Upper lobe of left lung (tissue), 6 donors: ENCODE measurements around the gene GPR146. TPM values are rescaled to one million over a fixed set of nuclear protein-coding genes. Genes with fewer than 3 reads are reported as not detected.
A peak's percentile ranks its signal among the peaks of the same experiment; 100 is the strongest.

ENCODE experiments used
- ATAC-seq, 2 donors: fragments of 200-7000 bp; cut with Tn5 transposase; one replicate each; pipeline ENCODE4 v1.9.1; 2022; ENCODE audit warnings: mild to moderate bottlenecking in 2 of 2, moderate library complexity in 2 of 2; ENCODE audit not compliant: low FRiP score in 2 of 2
- DNase-seq, 2 donors: peaks; one replicate each; pipeline ENCODE4 v3.0.0-alpha.2; 2019 to 2020
- H3K27ac ChIP-seq, 4 donors: fragments of 200-600 bp; sonication (generic); one replicate each; pipeline ENCODE4 v1.5.1; 2016 to 2019
- H3K27me3 ChIP-seq, 4 donors: fragments of 200-600 bp; sonication (generic); one replicate each; pipeline ENCODE4 v1.5.1; 2017 to 2019
- H3K36me3 ChIP-seq, 4 donors: fragments of 200-600 bp; sonication (generic); one replicate each; pipeline ENCODE4 v1.5.1; 2016 to 2019
- H3K4me1 ChIP-seq, 4 donors: fragments of 200-600 bp; sonication (generic); one replicate each; pipeline ENCODE4 v1.5.1; 2018 to 2019
- H3K4me3 ChIP-seq, 4 donors: fragments of 200-600 bp; sonication (generic); one replicate each; pipeline ENCODE4 v1.5.1; 2017 to 2019; ENCODE audit warnings: mild to moderate bottlenecking in 2 of 4, moderate library complexity in 1 of 4
- H3K9me3 ChIP-seq, 4 donors: fragments of 200-600 bp; sonication (generic); one replicate each; pipeline ENCODE4 v1.5.1; 2018 to 2019
- EP300 ChIP-seq, 4 donors: sonication (generic); formaldehyde crosslinking; IDR thresholded peaks; one replicate each; pipeline ENCODE4 v1.5.1; 2017; ENCODE audit warnings: antibody characterized with exemption in 4 of 4, control low read depth in 2 of 4
- POLR2A ChIP-seq, 4 donors: fragments of 450-650 bp; IDR thresholded peaks; one replicate each; pipeline ENCODE4 v1.5.1; 2016 to 2017; ENCODE audit warnings: antibody characterized with exemption in 4 of 4, mild to moderate bottlenecking in 2 of 4
- POLR2AphosphoS5 ChIP-seq, 2 donors: sonication (generic); formaldehyde crosslinking; IDR thresholded peaks; one replicate each; pipeline ENCODE4 v1.5.1; 2017; ENCODE audit warnings: antibody characterized with exemption in 2 of 2
- WGBS, 2 donors: methylation state at CpG; one replicate each; pipeline ENCODE4 v1.1.5; 2017 to 2018; 5-methylcytosine and 5-hydroxymethylcytosine counted together
- total RNA-seq, 6 donors: library from RNA; depleted of rRNA in 4 of 6; stranded (reverse); fragments of >200 nt in 4 of 6; gene quantifications; one replicate each; pipeline versions ENCODE4 v1.1.0 to v1.2.1, GENCODE V29; 2016 to 2021
- TF ChIP-seq, protein P1 (sequence below), 6 experiments: fragments of 450-650 bp in 4 of 6; fragments of 200-600 bp in 2 of 6; sonication (generic) in 2 of 6; IDR thresholded peaks; one replicate each; pipeline ENCODE4 v1.5.1; 2016 to 2019; ENCODE audit warnings: antibody characterized with exemption in 6 of 6
- donor health status: DM: no; HTN: no; CAD: no; lungs with moderate emphysema.
- donor health status: DM: no; HTN: yes; CAD: no; lungs with severe emphysema.

Gene GPR146
- total RNA-seq, 6 donors from 2014 or later: 11.2 to 32.8 (median 28.9) TPM

DNA sequence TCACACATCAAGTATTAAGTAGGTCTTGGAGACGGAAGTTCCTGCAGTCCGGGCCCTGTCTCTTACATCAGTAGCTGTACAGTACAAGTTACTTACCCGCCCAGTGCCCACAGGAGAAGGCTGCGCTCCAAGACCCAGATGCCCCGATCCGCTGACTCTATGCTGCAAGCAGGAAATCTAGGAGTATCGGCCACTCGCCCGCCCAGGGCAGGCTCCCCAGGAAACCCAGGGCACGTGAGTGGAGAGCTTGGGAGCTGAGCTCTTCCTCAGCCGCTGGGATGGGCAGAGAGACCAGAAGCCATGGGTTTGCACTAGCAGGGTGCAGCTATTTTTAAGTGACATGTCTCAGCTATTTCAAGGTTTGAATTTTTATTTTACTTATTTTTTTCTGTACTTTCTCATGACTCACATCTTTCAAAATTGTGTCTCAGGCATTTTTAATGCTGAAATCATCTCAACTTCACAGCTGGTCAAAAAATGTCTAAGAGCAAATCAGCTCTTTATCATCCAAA is 41.6 kb downstream of the GPR146 start:
- DNase-seq (peak in 1 of 2 donors; percentile 46), ATAC-seq (no peak)
- Histone ChIP-seq H3K4me3 (no peak overlapping the region), H3K9me3 (no peaks in the 10 kb centered on the region), H3K27me3 (no peaks in the 10 kb centered on the region), H3K4me1 (peaks cover 48 to 73% (median 62%) of the 10 kb centered on the region in 4 donors), H3K36me3 (peaks cover 0 to 5% (median 0%) of the 10 kb centered on the region in 4 donors), H3K27ac (peak overlapping the region in 2 of 4 donors; percentile 1 to 64)
- TF ChIP-seq EP300 (IDR thresholded peaks at IDR 0.05) (no peak), POLR2A (IDR thresholded peaks at IDR 0.05) (no peak), POLR2AphosphoS5 (IDR thresholded peaks at IDR 0.05) (no peak)
- TF ChIP-seq, protein P1, sequence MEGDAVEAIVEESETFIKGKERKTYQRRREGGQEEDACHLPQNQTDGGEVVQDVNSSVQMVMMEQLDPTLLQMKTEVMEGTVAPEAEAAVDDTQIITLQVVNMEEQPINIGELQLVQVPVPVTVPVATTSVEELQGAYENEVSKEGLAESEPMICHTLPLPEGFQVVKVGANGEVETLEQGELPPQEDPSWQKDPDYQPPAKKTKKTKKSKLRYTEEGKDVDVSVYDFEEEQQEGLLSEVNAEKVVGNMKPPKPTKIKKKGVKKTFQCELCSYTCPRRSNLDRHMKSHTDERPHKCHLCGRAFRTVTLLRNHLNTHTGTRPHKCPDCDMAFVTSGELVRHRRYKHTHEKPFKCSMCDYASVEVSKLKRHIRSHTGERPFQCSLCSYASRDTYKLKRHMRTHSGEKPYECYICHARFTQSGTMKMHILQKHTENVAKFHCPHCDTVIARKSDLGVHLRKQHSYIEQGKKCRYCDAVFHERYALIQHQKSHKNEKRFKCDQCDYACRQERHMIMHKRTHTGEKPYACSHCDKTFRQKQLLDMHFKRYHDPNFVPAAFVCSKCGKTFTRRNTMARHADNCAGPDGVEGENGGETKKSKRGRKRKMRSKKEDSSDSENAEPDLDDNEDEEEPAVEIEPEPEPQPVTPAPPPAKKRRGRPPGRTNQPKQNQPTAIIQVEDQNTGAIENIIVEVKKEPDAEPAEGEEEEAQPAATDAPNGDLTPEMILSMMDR (IDR thresholded peaks at IDR 0.05): no peak
- 87 to 88% methylated on average over 8 to 11 of the region's 11 CpGs for WGBS, 2 donors

GRCh38 chr7:1086588-1087464 is 42.5 kb downstream of the GPR146 start:
- DNase-seq: peak; percentile 74 to 88
- H3K36me3 ChIP-seq: peaks cover 0 to 11% (median 6%) of the 10 kb centered on the region in 4 donors
- 12 to 17% methylated on average over 10 to 42 of the region's 45 CpGs for WGBS, 2 donors
- no peaks in the 10 kb centered on the region for H3K9me3 ChIP-seq
- peak overlapping the region; percentile 64 to 74 (median 70) for H3K27ac ChIP-seq
- H3K27me3 ChIP-seq: no peaks in the 10 kb centered on the region
- peaks cover 46 to 64% (median 53%) of the 10 kb centered on the region in 4 donors for H3K4me1 ChIP-seq
- ATAC-seq: peak; percentile 77 to 84
- TF ChIP-seq POLR2AphosphoS5 (IDR thresholded peaks at IDR 0.05) (no peak), POLR2A (IDR thresholded peaks at IDR 0.05) (no peak), EP300 (IDR thresholded peaks at IDR 0.05) (no peak)
- TF ChIP-seq, protein P1 (IDR thresholded peaks at IDR 0.05): peak; percentile 85 to 91 (median 88)
- peak overlapping the region; percentile 11 to 59 (median 50) for H3K4me3 ChIP-seq

GRCh38 chr7:1087465-1087814 is 43.1 kb downstream of the GPR146 start:
- H3K9me3 ChIP-seq: no peaks in the 10 kb centered on the region
- WGBS, 2 donors: 23 to 27% methylated on average over 6 of the region's 6 CpGs
- H3K4me3 ChIP-seq: peak overlapping the region; percentile 11 to 59 (median 50)
- H3K27me3 ChIP-seq: no peaks in the 10 kb centered on the region
- TF ChIP-seq POLR2AphosphoS5 (IDR thresholded peaks at IDR 0.05) (no peak), EP300 (IDR thresholded peaks at IDR 0.05) (no peak), POLR2A (IDR thresholded peaks at IDR 0.05) (no peak)
- TF ChIP-seq, protein P1 (IDR thresholded peaks at IDR 0.05): no peak
- H3K27ac ChIP-seq: peak overlapping the region in 3 of 4 donors; percentile 4 to 74 (median 68)
- H3K4me1 ChIP-seq: peaks cover 43 to 60% (median 50%) of the 10 kb centered on the region in 4 donors
- DNase-seq (no peak), ATAC-seq (no peak)
- peaks cover 0 to 17% (median 12%) of the 10 kb centered on the region in 4 donors for H3K36me3 ChIP-seq

- H3K27me3 ChIP-seq: no peaks in the 10 kb centered on the region
- H3K4me1 ChIP-seq: peaks cover 37 to 53% (median 42%) of the 10 kb centered on the region in 4 donors
- no peaks in the 10 kb centered on the region for H3K9me3 ChIP-seq
- TF ChIP-seq, protein P1 (IDR thresholded peaks at IDR 0.05): no peak
- no peak for TF ChIP-seq POLR2A (IDR thresholded peaks at IDR 0.05)
- TF ChIP-seq POLR2AphosphoS5 (IDR thresholded peaks at IDR 0.05): peak in 1 of 2 donors; percentile 27
- H3K27ac ChIP-seq: peak within 1 kb of the TSS; percentile 64 to 77 (median 71)
- ATAC-seq: peak; percentile 75 to 76
- peaks cover 3 to 25% (median 16%) of the 10 kb centered on the region in 4 donors for H3K36me3 ChIP-seq
- peak; percentile 54 to 84 for DNase-seq
- WGBS, 2 donors: 28 to 44% methylated on average over 11 to 28 of the region's 28 CpGs
- peak within 1 kb of the TSS; percentile 38 to 59 (median 50) for H3K4me3 ChIP-seq
These were observed 43.9 kb downstream of the GPR146 start, which contains the start of gene GPER1 for GRCh38 chr7:1087952-1088920. TSS of gene GPER1 (plus strand) at chr7:1088113. CDS start at chr7:1091729, 3,616 bp downstream.
